K562 (cell line): ENCODE results near the gene PTGES3L. TPM values are rescaled to one million over a fixed set of nuclear protein-coding genes. Genes with fewer than 3 reads are reported as not detected.

Experiments
- CEBPG ChIP-seq, 3 experiments: fragments of 200-800 bp in 1 of 3; sonication (Bioruptor generic) in 1 of 3; sonication (generic) in 1 of 3; formaldehyde crosslinking in 1 of 3; IDR thresholded peaks in 2 of 3; conservative IDR thresholded peaks in 1 of 3; 2 replicates each; pipeline versions ENCODE4 v1.6.1 to v1.8.0; 2016 to 2022; ENCODE audit warnings: missing compliant biosample characterization in 2 of 3, missing genetic modification characterization in 2 of 3, mild to moderate bottlenecking in 1 of 3, missing genetic modification reagents in 1 of 3
- CHD2 ChIP-seq: IDR thresholded peaks from 2 replicates; pipeline ENCODE4 v1.6.1; 2011; ENCODE audit warnings: low read depth, low read length
- EZH2 ChIP-seq: IDR thresholded peaks from 2 replicates; pipeline ENCODE4 v1.6.1; 2012; ENCODE audit warnings: low read depth, mild to moderate bottlenecking, inconsistent platforms, low read length, borderline replicate concordance
- FOSL1 ChIP-seq: fragments of 200-800 bp; sonication (Bioruptor generic); conservative IDR thresholded peaks from 2 replicates; pipeline ENCODE4 v1.6.1; 2016; ENCODE audit warnings: missing genetic modification characterization, missing compliant biosample characterization
- FOXP1 ChIP-seq: sonication (generic); formaldehyde crosslinking; IDR thresholded peaks from 2 replicates; pipeline ENCODE4 v1.8.0; 2022; ENCODE audit warnings: mild to moderate bottlenecking, missing genetic modification reagents
- HDAC2 ChIP-seq: fragments of 450-650 bp; IDR thresholded peaks from 2 replicates; pipeline ENCODE4 v1.6.1; 2016; ENCODE audit warnings: mild to moderate bottlenecking
- JUNB ChIP-seq: fragments of 450-650 bp; formaldehyde crosslinking; conservative IDR thresholded peaks from 2 replicates; pipeline ENCODE4 v1.4.0; 2020; ENCODE audit warnings: mild to moderate bottlenecking
- KDM4B ChIP-seq, 2 experiments: fragments of 450-650 bp in 1 of 2; sonication (generic) in 1 of 2; IDR thresholded peaks; 2 replicates each; pipeline ENCODE4 v1.6.1; 2016 to 2017; ENCODE audit warnings: borderline replicate concordance in 2 of 2, antibody characterized with exemption in 1 of 2, low read depth in 1 of 2, mild to moderate bottlenecking in 1 of 2
- POLR2H ChIP-seq: IDR thresholded peaks from 2 replicates; pipeline ENCODE4 v1.6.1; 2016; ENCODE audit warnings: missing genetic modification characterization, low read depth, mild to moderate bottlenecking, control low read depth, missing compliant biosample characterization, moderate library complexity
- ZBED1 ChIP-seq: IDR thresholded peaks from 2 replicates; pipeline ENCODE4 v1.6.1; 2014
- ZBTB7A ChIP-seq: IDR thresholded peaks from 2 replicates; pipeline ENCODE4 v1.6.1; 2011; ENCODE audit warnings: low read depth, mild to moderate bottlenecking, low read length, moderate library complexity, borderline replicate concordance; ENCODE audit not compliant: control insufficient read depth
- ZNF263 ChIP-seq: sonication (generic); formaldehyde crosslinking; IDR thresholded peaks from 2 replicates; pipeline ENCODE4 v1.8.0; 2022; ENCODE audit warnings: mild to moderate bottlenecking, missing genetic modification reagents, borderline replicate concordance
- polyA plus RNA-seq, 8 experiments: library from polyadenylated mRNA; depleted of rRNA in 4 of 8; stranded (reverse) in 5 of 8; unstranded in 3 of 8; fragments of >200 nt; fragmentation: Nextera tagmentation in 2 of 8; fragmentation: Illumina TruSeq in 1 of 8; extraction: Ambion mirVana in 2 of 8; extraction: Trizol in 1 of 8; gene quantifications; 2 replicates each; pipeline versions ENCODE4 v1.2.1 to v1.2.3, GENCODE V29; 2011 to 2014; ENCODE audit warnings: inconsistent platforms in 1 of 8, missing spikeins in 1 of 8
- total RNA-seq, 7 experiments: library from RNA; depleted of rRNA in 6 of 7; stranded (reverse); fragments of >200 nt in 6 of 7; fragmentation: Illumina TruSeq in 2 of 7; extraction: Trizol in 2 of 7; gene quantifications; 2 replicates each; pipeline versions ENCODE4 v1.2.1 to v1.2.3, GENCODE V29; 2011 to 2021; ENCODE audit warnings: low replicate concordance in 1 of 7
- TF ChIP-seq, protein P1 (sequence below), 3 experiments: IDR thresholded peaks in 2 of 3; conservative IDR thresholded peaks in 1 of 3; 2 replicates each; pipeline ENCODE4 v1.5.1; 2011 to 2012; ENCODE audit warnings: low read length in 3 of 3, mild to moderate bottlenecking in 3 of 3, control low read depth in 2 of 3, improper control_type of control experiment in 1 of 3, inconsistent platforms in 1 of 3, low read depth in 1 of 3, mixed read lengths in 1 of 3, moderate library complexity in 1 of 3; ENCODE audit not compliant: insufficient read depth in 2 of 3
- TF ChIP-seq, protein P2 (sequence below): fragments of 450-650 bp; IDR thresholded peaks from 2 replicates; pipeline ENCODE4 v1.6.1; 2016; ENCODE audit warnings: borderline replicate concordance
- TF ChIP-seq, protein P3 (sequence below): fragments of 250-450 bp; sonication (Bioruptor Pico); IDR thresholded peaks from 2 replicates; pipeline ENCODE4 v1.5.0; 2021; ENCODE audit warnings: mild to moderate bottlenecking, moderate library complexity
- TF ChIP-seq, protein P4 (sequence below), 2 experiments: fragments of 450-650 bp in 1 of 2; sonication (generic) in 1 of 2; formaldehyde crosslinking in 1 of 2; IDR thresholded peaks in 1 of 2; conservative IDR thresholded peaks in 1 of 2; 2 replicates each; pipeline versions ENCODE4 v1.6.1 to v1.8.1; 2016 to 2023; ENCODE audit warnings: mild to moderate bottlenecking in 2 of 2, moderate library complexity in 2 of 2, inconsistent platforms in 1 of 2, missing genetic modification reagents in 1 of 2

Gene PTGES3L
- total and polyA plus RNA-seq, 9 of the 15 experiments (the other 6 are each of a cell fraction or from before 2014, with no cell fraction given), result 6.0 to 16.0 (median 9.6) TPM

DNA sequence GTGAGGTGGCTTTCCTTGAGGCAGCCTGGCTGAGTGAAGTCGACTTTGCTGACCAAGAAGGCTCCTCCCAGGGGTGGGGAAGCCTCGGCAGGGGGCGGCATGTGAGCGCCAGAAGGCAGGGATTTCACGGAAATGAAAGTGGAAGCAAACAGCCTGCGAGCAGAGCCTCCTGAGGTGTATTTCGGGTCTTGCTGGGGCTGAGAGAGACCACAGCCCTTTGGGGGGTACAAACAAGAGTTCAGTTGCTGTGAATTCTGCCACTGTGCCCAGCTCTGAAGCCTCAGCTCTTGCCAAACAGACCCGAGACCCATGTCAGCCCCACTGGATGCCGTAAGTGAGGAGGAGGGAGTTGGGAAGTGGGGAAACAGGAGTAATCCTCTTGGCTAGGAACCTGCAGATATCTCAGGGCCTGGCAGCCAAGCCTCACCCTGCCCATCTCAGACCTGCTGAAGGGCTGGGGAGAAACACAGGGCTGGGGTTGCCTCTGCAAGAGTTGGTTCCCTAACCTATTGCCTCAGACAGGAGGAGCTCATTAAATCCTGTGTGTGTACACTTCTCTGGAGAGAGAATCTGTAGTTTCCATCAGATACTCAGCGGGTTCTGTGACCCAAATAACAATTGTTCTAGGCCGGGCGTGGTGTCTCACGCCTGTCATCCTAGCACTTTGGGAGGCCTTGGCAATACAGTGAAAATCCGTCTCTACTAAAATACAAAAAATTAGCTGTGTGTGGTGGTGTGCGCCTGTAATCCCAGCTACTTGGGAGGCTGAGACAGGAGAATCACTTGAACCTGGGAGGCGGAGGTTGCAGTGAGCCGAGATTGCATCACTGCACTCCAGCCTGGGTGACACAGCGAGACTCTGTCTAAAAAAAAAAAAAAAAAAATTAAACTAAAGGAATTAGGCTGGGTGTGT is 27.0 kb upstream of the PTGES3L start, which contains the start of gene IFI35 (continued):
- TF ChIP-seq, protein P1, sequence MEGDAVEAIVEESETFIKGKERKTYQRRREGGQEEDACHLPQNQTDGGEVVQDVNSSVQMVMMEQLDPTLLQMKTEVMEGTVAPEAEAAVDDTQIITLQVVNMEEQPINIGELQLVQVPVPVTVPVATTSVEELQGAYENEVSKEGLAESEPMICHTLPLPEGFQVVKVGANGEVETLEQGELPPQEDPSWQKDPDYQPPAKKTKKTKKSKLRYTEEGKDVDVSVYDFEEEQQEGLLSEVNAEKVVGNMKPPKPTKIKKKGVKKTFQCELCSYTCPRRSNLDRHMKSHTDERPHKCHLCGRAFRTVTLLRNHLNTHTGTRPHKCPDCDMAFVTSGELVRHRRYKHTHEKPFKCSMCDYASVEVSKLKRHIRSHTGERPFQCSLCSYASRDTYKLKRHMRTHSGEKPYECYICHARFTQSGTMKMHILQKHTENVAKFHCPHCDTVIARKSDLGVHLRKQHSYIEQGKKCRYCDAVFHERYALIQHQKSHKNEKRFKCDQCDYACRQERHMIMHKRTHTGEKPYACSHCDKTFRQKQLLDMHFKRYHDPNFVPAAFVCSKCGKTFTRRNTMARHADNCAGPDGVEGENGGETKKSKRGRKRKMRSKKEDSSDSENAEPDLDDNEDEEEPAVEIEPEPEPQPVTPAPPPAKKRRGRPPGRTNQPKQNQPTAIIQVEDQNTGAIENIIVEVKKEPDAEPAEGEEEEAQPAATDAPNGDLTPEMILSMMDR (IDR thresholded peaks at IDR 0.05 in 2 of 3, conservative IDR thresholded peaks at IDR 0.05 in 1 of 3; ENCODE audit: insufficient read depth in 2 of 3, low read depth in 1 of 3, low read length in 3 of 3), result peak; percentile 75 to 82 (median 79)
- no peak for TF ChIP-seq CHD2
- 0 out of 2 replicates have a peak, but pooled peaks have one; percentile 15 for TF ChIP-seq JUNB (CRISPR knock-in tag)
- no peak for TF ChIP-seq EZH2
- TF ChIP-seq ZBTB7A, result peak; percentile 66; the same call in 1 of the 2 replicates
- TF ChIP-seq, protein P2, sequence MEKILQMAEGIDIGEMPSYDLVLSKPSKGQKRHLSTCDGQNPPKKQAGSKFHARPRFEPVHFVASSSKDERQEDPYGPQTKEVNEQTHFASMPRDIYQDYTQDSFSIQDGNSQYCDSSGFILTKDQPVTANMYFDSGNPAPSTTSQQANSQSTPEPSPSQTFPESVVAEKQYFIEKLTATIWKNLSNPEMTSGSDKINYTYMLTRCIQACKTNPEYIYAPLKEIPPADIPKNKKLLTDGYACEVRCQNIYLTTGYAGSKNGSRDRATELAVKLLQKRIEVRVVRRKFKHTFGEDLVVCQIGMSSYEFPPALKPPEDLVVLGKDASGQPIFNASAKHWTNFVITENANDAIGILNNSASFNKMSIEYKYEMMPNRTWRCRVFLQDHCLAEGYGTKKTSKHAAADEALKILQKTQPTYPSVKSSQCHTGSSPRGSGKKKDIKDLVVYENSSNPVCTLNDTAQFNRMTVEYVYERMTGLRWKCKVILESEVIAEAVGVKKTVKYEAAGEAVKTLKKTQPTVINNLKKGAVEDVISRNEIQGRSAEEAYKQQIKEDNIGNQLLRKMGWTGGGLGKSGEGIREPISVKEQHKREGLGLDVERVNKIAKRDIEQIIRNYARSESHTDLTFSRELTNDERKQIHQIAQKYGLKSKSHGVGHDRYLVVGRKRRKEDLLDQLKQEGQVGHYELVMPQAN, result 0 out of 2 replicates have a peak, but pooled peaks have one; percentile 14
- 0 out of 4 replicates have a peak, but pooled peaks of 1 of the 2 experiments have one; percentile 19 for TF ChIP-seq KDM4B (IDR thresholded peaks at IDR 0.05; ENCODE audit: borderline replicate concordance in 2 of 2, low read depth in 1 of 2)
- TF ChIP-seq ZNF263 (CRISPR knock-in tag), result 0 out of 2 replicates have a peak, but pooled peaks have one; percentile 18
- no peak for TF ChIP-seq POLR2H (tag)
- 0 out of 2 replicates have a peak, but pooled peaks have one; percentile 17 for TF ChIP-seq FOSL1
- TF ChIP-seq FOXP1, result no peak
- TF ChIP-seq, protein P3, sequence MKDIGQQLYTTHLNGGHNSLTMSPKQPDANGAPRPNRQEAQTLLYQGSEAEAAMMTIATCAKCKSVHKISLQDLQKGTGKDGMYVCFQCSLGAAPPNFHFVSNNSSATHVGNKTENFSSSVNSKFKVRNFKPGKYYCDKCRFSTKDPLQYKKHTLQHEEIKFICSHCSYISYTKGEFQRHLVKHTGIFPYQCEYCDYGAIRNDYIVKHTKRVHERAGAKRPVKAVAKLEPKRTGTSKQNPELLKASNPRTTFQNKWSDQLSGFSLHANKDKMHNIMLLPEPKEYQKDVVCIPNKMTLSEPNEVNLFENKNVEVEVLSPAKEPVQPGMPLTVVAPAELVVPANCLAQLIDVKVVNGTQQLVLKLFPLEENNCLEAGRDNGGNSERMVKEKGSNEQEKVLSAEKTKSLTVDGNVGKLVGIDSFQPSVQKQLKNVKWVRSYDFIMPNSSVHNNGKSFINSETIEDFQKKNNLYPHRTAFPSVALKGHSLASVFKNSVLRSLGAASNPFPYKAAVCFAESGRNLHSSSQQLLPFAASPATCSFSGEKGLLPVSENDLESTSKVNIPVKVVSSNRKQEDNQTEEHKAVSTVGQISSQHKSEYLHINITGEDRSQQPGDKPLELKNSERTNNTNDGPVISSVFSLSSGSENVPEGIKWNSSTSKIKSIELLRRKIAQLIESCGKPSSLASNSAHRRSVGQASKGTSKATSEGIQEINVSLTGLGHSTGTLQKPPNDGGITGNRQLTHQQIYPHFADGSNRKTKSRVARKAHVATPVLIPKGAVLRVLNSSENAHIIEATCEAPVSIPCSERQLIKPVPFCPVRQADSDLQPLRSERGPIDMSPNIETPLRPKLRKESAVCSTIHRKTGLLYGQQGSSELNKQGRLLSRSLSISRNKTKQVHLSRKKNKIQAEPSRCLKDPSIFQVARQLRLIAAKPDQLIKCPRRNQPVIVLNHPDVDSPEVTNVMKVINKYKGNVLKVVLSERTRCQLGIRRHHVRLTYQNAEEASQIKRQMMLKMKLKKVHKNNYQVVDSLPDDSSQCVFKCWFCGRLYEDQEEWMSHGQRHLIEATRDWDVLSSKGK (CRISPR knock-in tag), result no peak
- TF ChIP-seq HDAC2, result 0 out of 2 replicates have a peak, but pooled peaks have one; percentile 40
- TF ChIP-seq CEBPG (CRISPR knock-in tag; IDR thresholded peaks at IDR 0.05), result peak; percentile 59; the same call in 1 of the 2 replicates
- peak; percentile 52 to 54; a peak in 3 of 4 replicates for TF ChIP-seq CEBPG (tag; conservative IDR thresholded peaks at IDR 0.05 in 1 of 2, IDR thresholded peaks at IDR 0.05 in 1 of 2)
- TF ChIP-seq, protein P4, sequence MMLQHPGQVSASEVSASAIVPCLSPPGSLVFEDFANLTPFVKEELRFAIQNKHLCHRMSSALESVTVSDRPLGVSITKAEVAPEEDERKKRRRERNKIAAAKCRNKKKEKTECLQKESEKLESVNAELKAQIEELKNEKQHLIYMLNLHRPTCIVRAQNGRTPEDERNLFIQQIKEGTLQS (IDR thresholded peaks at IDR 0.05), result peak; percentile 88
- TF ChIP-seq, protein P4 (CRISPR knock-in tag; conservative IDR thresholded peaks at IDR 0.05), result no peak
- TF ChIP-seq ZBED1, result no peak
